HL-60/S4 (cell line): ENCODE data around the gene RPTOR.
"Not testable (repeated sequence)": the region's sequence is repeated elsewhere in the genome, so short reads cannot be mapped to it uniquely, and the experiment has no call there.

Experiments
- in situ Hi-C: fragments of 300-500 bp; cut with MboI; formaldehyde crosslinking; loops from 2 replicates; pipeline ENCODE4 v1.14.3; 2022; ENCODE audit warnings: low sequenced_read_pairs

The RPTOR gene

DNA sequence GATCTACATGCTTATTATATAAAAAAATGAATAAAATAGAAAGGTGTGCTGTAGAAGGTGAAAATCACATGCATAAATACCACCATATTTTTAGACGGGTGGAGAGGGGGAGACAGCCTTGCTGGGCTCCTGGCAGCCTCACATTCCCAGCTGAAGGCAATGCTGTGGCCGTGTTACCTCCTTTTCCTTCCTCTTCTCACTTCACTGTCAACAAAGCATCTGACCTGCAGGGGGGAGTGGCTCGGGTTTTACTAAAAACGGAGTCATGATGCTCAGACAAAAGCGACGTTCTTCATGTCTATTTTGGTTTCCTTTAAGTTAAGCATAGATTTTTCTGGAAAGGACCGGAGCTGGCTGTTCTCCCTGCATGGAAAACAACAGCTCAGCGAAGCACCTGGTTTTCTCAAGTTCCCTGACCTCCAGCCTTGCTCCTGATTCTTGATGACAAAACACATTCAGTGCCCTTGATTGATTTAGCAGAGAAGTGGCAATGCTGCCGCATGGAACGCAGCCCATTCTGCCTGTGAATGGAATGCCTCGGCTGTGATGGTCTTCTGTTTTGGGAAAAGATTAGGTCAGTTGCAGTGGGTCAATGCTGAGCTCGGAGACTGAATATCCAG, 5.5 kb upstream of the RPTOR start:
- in situ Hi-C loops, result no loop called here

DNA sequence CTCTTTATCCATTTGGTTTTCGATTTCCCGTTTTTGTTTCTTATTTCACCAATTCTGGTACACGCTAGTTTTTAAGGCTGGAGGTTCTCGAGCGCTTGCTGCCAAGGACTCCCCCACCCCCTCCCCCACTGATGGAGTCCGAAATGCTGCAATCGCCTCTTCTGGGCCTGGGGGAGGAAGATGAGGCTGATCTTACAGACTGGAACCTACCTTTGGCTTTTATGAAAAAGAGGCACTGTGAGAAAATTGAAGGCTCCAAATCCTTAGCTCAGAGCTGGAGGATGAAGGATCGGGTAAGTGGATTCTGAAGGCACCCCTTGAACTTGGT, 825 bp downstream of the RPTOR start:
- in situ Hi-C loops, result no loop called here

DNA sequence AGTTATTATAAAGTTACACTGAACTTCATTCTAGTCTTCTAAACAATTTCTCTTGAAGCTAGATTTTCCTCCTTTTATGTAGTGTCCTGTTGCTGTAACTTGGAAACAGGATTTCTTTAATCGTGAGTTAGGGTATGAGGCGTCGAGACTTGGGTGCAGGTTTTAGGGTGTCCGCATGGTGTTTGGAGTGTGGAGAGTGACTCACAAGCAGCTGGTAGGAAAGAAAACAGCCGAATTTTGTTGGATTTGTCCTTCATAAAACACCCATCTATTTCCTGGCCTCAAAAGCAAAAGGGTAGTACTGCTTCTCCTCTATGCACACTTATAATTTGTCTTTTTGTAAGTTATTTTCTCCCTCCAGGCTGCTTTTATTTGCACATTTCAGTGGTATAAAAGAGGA, 1.6 kb downstream of the RPTOR start:
- in situ Hi-C loops, result no loop called here

DNA sequence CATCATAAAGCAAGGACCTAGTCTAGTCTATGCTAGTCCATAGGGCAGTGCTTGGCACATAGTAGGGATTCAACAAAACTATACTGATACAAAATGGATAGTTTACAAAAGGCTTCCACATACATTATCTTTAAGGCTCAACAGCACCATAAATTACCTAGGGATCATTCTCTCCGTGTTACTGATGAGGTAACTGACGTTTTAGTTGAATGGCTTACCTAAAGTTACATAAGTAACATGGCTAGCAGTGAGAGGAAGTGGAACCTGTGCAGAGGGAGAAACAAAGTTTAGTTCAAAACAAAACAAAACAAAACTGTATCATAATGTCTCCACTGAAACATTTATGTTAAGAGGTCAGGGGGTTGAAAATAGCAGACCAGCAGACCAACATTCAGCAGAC, 7.9 kb downstream of the RPTOR start:
- in situ Hi-C loops, result no loop called here

DNA sequence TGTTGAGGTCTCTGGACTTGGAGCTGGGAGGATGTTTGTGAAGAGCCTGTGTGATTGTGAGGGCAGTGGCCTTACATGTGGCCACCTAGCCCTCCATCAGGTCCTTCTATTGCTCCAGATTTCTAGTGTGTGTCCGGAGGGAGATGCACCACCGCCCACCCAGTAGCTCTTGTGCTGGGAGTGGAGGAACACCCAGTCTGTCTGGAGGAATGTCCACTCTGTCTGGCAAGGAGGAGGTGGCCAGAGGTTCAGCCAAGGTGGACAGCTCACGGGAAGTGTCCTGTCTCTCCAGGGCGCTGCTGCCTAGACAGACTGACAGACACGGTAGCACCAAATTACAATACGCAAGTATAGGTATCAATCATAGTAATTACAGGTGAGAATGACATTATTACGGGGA, 10.6 kb downstream of the RPTOR start:
- in situ Hi-C loops, result no loop called here

DNA sequence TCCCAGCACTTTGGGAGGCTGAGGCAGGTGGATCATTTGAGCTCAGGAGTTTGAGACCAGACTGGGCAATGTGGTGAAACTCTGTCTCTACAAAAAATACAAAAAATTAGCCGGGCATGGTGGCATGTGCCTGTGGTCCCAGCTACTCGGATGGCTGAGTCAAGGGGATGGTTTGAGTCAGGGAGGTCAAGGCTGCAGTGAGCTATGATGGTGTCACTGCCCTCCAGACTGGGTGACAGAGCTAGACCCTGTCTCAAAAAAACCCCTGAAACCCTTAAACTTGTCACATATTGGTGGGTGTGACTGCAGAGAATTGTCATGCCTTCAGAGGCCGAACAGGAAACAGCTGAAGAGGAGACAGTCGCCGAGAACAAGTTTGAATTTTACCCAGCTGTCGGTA, 13.4 kb downstream of the RPTOR start:
- in situ Hi-C loops, result no loop called here

DNA sequence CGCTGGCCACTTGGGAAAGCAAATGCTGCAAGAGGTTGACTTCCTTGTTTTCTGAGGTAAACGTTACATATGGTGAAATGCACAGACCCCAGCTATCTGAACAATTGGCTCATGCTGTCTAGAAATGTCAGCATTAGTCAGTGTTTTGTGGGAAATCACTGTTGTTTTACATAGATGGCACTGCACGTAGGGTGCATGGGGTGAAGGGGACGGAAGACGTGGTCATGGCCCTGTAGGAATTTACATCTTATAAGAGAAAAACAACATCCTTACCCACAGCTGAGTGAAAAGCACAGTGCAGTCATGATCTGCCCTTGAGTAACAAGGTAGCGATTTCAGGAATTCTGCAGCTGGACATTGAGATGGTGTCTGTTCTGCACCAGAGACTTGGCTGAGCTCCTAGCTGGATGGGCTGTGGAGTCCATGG, 15.2 kb downstream of the RPTOR start:
- in situ Hi-C loops, result no loop called here

DNA sequence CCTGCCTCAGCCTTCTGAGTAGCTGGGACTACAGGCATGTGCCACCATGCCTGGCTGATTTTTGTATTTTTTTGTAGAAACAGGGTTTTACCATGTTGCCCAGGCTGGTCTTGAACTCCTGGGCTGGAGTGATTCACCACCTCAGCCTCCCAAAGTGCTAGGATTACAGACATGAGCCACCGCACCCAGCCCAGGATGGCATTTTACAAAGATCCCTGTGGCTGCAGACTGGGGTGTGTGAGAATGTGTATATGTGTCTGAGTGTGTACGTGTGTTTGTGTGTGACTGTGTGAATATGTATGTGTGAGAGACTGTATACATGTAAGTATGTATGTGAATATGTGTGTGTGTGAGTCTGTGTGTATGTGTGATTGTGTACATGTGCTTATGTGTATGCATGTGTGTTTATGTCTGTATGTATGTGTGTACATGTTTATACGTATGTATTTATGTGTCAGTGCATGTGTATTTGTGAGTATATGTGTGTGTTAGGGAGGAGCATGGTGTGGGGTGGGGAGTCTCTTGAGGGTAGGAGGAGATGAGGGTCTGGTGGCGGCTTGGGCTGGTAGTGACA, 17.0 kb downstream of the RPTOR start:
- in situ Hi-C loops, result no loop called here

DNA sequence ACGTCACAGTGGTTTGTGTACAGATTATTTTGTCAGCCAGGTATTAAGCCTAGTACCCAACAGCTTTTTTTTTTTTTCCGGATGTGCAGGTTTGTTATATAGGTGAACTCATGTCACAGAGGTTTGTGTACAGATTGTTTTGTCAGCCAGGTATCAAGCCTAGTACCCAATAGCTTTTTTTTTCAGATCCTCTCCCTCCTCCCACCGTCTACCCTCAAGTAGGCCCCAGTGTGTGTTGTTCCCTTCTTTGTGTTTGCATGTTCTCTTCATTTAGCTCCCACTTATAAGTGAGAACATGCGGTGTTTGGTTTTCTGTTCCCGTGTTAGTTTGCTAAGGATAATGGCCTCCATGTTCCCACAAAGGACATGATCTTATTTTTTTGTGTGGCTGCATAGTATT, 19.9 kb downstream of the RPTOR start:
- in situ Hi-C loops, result no loop called here

DNA sequence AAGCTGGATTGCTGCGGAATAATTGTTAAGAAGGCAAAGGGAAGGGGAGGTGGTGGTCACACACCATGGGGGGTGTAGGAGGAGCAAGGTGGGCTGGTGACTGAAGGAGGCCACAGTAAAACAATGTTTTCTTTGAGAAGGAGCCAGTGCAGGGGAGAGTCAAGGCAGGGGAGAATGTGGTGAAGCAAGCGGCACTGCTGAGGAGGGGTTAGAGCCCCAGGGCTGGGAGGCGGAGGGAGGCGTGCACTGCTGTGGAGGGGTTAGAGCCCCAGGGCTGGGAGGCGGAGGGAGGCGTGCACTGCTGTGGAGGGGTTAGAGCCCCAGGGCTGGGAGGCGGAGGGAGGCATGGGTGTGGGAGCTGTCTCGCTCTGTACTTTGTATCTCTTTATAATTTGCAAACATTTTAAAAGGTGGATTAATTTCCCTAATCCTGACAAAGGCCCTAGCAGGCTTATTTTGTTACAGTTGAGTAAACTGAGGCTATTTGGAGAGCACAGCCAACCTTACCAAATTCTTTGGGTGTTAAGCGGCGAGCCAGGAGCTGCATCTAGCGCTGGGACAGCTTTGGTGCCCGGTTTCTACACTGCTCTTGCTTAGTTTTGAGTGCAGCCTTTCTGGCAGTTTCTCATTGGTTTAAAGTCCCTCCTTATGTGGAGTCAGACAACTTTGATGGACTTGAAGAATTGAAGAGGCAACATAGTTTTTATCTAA, 20.9 kb downstream of the RPTOR start:
- in situ Hi-C loops, result no loop called here

DNA sequence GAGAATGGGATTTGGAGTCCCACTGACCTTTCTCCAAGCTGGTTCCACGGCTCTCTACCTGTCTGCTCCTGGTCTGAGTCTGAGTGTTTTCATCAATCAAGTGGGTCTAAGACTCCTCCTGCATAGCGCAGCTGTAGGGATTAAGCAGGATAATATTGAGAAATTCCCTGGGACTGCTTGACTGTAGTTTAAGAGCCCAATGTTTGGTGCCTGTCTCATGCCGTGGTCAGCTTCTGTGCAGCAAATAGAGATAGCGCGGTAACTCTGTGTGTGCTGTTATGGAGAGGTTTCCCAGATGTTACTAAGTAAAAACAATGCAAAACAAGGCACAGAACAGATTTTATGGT, 21.4 kb downstream of the RPTOR start:
- in situ Hi-C loops, result no loop called here

DNA sequence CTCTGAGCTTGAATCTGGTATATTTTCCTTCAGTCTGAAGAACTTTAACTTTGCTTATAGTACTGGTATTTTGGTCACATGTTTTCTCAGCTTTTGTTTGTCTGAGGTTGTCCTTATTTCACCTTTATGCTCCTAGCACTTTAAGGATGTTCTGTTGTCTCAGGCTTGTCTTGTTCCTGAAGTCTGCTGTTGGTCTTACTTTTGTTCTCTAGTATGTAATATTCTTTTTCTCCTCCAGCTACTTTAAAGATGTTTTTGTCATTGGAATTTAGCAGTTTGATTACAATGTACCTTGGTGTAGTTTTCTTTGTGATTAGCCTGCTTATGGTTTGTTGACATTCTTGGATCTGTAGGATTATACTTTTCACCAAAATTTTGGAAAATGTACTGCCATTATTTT, 23.6 kb downstream of the RPTOR start:
- in situ Hi-C loops, result no loop called here

DNA sequence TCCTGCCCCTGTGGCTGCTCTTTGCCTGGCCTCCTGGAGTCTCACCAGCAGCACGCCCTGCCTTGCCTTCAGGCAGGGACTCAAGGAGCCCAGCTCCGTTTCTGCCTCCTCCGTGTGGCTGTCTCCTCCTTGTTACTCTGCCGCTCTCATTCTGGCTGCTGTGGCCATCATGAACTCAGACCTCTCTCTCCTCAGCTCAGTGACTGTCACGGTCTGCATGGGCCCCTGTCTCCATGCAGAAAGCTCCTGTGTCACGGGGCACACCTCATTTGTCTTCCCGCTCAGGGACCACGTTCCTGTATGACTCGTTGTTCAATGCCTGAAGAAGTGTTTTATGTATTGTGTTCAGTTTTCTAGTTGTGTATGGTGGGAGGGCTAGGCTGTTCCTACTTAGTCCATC, 25.3 kb downstream of the RPTOR start:
- in situ Hi-C loops, result no loop called here

DNA sequence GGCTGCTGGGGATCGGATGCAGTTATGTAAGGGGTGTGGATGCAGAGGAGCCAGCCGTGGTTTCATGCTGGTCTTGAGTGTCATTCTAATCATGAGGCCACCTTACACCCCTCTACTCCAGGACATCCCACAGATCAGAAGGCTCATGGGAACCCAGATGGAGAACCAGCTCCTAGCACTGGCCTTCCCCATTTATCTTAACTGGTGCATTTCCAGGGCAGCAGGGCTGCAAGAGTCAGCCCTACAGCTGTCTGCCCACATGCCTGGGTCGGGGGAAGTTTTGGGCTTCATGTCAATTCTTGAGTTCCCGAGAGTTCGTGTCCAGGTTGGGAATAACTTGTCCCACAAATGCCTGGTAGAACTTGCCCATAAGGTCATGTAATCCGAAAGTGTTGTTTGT, 29.1 kb downstream of the RPTOR start:
- in situ Hi-C loops, result no loop called here

DNA sequence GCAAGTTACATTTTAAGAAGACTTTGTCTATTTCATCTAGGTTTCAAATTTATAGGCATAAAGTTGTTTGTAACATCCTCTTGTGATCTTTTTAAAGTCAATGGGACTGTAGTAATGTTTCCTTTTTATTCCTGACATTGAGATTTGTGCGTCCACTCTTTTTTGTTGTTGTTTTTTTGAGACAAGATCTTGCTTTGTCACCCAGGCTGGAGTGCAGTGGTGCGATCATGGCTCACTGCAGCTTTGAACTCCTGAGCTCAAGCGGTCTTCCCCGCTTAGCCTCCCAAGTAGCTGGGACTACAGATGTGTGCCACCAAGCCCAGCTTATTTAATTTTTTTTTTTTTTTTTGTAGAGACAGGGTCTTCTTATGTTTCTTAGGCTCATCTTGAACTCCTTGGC, 29.9 kb downstream of the RPTOR start:
- in situ Hi-C loops, result no loop called here

DNA sequence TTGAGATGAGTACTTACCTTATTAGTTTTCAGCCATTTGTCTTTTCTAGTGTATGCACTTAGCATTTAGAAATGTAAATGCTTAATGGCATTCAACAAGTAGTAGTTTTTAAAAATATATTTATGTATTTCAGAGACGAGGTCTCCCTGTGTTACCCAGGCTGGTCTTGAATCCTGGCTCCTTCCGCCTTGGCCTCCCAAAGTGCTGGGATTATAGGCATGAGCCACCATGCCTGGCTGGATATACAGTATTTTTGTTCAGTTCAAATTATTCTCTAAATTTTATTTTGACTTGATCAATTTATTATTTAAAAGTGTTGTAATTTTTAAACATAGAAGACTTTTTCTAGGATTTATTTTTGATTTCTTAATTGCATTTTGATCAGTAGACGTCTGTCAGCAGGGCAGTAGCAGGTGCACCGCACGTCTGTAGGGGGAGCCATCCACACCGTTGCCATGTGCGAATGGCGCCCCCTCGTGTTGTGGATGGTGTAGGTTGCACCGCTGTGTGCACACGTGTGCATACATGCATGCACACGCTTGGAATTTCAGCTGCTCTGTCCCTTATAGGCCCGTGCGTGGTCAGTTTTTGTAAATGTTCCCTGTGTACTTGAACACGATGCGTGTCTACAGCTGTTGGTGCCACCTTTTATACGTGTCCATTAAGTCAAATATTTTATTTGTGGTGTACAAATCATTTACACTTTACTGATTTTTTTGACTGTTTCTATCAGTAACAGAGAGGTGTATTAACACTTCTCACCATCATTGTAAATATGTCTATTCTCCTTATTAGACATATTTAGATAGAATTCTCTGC, 30.6 kb downstream of the RPTOR start:
- in situ Hi-C loops, result no loop called here

DNA sequence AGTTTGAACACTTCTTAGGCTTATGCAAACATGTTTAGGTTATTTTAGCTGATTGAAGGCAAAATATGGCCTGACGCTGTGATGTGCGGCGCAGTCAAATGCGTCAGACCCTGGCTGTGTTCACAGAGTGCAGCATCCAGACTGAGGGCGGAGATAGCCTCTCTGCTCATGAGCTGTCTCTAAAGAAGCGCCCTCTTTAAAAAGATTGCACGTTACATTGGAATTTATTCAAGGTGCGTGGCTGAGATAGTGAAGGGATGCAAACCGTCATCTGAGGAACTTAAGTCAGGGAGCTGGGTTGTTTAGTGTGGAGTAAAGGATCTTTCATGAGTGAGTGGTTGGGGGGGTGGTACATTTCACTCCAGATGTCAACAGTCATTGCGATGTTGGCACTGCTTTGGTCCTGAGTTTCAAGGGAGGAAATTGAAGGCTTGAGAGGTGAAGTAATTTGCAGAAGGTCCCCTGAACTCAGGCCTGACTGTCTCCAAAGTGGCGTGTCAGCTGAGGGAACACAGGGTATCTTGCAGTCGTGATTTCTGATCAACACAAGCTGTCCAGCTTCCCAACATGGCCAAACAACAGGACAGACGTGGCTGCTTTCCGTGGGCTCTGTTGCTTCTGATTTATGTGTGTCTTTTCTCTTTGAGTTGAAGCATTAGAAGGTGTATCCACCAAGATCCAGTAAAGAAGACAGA, 33.4 kb downstream of the RPTOR start:
- in situ Hi-C loops, result no loop called here

DNA sequence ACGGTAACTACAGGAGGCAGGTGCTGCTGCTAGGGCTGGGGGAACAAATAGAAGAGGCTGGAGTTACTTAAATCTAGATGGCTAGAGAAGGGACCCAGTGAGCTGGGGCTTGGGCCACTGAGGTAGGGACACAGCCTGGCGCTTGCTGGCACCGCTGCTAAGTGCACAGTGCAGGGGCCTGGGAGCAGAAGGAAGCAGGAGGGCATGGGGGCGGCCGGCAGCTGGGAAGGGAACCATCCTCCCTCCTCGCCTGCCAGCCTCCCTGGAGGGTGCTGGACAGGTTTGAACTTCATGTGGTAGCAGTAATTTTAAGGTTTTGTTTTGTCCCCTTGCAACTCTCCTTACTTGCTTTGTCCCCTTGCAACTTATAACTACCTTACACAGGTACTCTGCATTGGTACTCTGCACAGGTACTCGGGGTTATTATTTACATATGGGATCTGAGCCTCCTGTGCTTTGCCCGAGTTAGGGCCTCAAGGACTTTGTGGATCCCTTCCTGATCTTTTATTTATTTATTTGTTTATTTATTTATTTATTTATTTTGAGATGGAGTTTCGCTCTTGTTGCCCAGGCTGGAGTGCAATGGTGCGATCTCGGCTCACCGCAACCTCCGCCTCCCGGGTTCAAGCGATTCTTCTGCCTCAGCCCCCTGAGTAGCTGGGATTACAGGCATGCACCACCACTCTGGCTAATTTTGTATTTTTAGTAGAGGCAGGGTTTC, 34.2 kb downstream of the RPTOR start:
- in situ Hi-C loops, result not testable (repeated sequence)

DNA sequence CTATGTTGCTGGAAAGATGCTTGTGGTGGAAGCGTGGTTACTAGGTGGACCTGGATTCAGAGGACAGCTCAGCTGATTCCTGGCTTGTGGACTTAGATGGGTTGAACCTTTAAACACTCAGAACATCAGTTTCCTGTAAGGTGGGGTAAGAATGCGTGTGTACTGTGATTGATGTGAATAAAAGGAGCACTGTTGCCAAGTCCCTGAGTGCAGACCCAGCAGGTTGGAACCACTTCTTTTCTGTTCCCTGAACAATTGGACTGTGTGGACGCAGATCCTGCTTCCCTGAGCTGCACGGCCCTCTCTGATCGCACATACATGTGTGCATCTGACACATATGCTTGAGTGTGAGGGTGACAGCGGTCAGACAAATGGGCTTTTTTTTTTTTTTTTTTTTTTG, 37.5 kb downstream of the RPTOR start:
- in situ Hi-C loops, result no loop called here

DNA sequence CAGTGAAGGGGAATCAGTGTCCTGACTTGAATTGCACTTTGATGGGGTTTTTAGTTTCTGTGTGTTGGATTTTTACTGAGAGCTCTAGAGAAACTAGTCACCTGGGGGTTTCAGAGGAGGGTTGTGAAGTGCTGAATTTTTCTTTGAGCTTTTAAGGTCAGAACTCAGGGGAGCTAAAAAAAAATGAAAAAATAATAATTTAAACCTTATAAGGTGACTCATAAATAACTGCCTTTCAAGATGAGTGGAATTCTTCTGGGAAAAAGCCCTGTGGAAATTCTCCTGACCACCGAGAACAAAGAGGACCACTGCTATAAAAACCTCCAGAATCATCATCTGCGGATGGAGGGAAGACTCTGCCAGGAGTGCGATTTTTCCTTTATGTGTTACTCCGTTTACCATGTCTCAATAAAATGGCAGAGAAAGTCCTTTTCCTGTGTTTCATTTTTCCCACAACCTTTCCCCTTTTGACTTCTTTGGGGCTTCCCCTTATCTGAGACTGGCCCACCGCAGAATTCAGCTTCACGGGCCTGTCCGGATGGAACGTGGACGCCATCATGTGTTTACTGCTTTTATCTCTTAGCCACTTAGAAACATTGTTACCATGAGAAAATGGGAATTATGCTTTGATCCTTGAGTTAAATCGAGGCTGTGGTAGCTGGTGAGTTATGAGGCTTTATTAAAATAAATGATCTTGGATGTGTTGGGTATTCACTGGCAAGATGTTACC, 39.7 kb downstream of the RPTOR start:
- in situ Hi-C loops, result no loop called here
